NT2/D1 (cell line): ENCODE data around the gene CACNA1I.

Source experiments
- DNase-seq: peaks from one replicate; pipeline ENCODE4 v3.0.0-alpha.2; 2011; ENCODE audit warnings: low read depth, low spot score
- H3K27me3 ChIP-seq: 2 replicates; pipeline ENCODE4 v1.6.0; 2011; ENCODE audit warnings: mild to moderate bottlenecking; ENCODE audit not compliant: insufficient read length, insufficient read depth
- H3K36me3 ChIP-seq: 2 replicates; pipeline ENCODE4 v1.6.1; 2011; ENCODE audit warnings: mild to moderate bottlenecking, low read length, mixed read lengths; ENCODE audit not compliant: insufficient read depth, insufficient read length
- H3K4me1 ChIP-seq: 2 replicates; pipeline ENCODE4 v1.5.1; 2011; ENCODE audit not compliant: insufficient read depth, insufficient read length
- H3K4me3 ChIP-seq: 2 replicates; pipeline ENCODE4 v1.5.1; 2011; ENCODE audit warnings: low read depth; ENCODE audit not compliant: insufficient read length
- H3K9ac ChIP-seq: 2 replicates; pipeline ENCODE4 v1.6.0; 2011; ENCODE audit warnings: low read depth; ENCODE audit not compliant: insufficient read length
- H3K9me3 ChIP-seq: 2 replicates; pipeline ENCODE4 v1.5.1; 2011; ENCODE audit warnings: mild to moderate bottlenecking, low read length; ENCODE audit not compliant: insufficient read depth
- SUZ12 ChIP-seq: IDR thresholded peaks from 2 replicates; pipeline ENCODE4 v1.6.1; 2011; ENCODE audit not compliant: insufficient read length, insufficient read depth; ENCODE audit errors: extremely low read depth
- YY1 ChIP-seq: IDR thresholded peaks from 2 replicates; pipeline ENCODE4 v1.6.1; 2011; ENCODE audit not compliant: insufficient read length, insufficient read depth
- ZNF274 ChIP-seq: IDR thresholded peaks from 2 replicates; pipeline ENCODE4 v1.6.1; 2011; ENCODE audit warnings: mild to moderate bottlenecking, low read depth, low read length

CACNA1I gene

GRCh38 chr22:39717099-39717498, 146.5 kb downstream of the CACNA1I start:
- H3K4me3 ChIP-seq, result no peak overlapping the region
- no peak for DNase-seq
- no peak for TF ChIP-seq ZNF274
- no peak for TF ChIP-seq YY1
- TF ChIP-seq SUZ12, result no peak
- peaks cover 10% of the 10 kb centered on the region for H3K4me1 ChIP-seq
- H3K9ac ChIP-seq, result no peak overlapping the region
- H3K36me3 ChIP-seq, result no peaks in the 10 kb centered on the region
- H3K27me3 ChIP-seq, result no peaks in the 10 kb centered on the region
- no peaks in the 10 kb centered on the region for H3K9me3 ChIP-seq

GRCh38 chr22:39718206-39718605, 147.7 kb downstream of the CACNA1I start:
- TF ChIP-seq ZNF274, result no peak
- no peak for TF ChIP-seq SUZ12
- no peak for TF ChIP-seq YY1
- peaks cover 5% of the 10 kb centered on the region for H3K4me1 ChIP-seq
- H3K9me3 ChIP-seq, result no peaks in the 10 kb centered on the region
- H3K4me3 ChIP-seq, result no peak overlapping the region
- no peaks in the 10 kb centered on the region for H3K36me3 ChIP-seq
- no peaks in the 10 kb centered on the region for H3K27me3 ChIP-seq
- DNase-seq, result no peak
- H3K9ac ChIP-seq, result no peak overlapping the region

GRCh38 chr22:39718921-39719475, 148.4 kb downstream of the CACNA1I start:
- Histone ChIP-seq H3K9ac (no peak overlapping the region), H3K36me3 (no peaks in the 10 kb centered on the region), H3K4me1 (peaks cover 5% of the 10 kb centered on the region), H3K27me3 (no peaks in the 10 kb centered on the region), H3K4me3 (no peak overlapping the region), H3K9me3 (no peaks in the 10 kb centered on the region)
- TF ChIP-seq ZNF274 (no peak), SUZ12 (no peak)
- DNase-seq, result no peak

GRCh38 chr22:39719559-39720450, 149.3 kb downstream of the CACNA1I start:
- Histone ChIP-seq H3K36me3 (no peaks in the 10 kb centered on the region), H3K27me3 (no peaks in the 10 kb centered on the region), H3K9me3 (no peaks in the 10 kb centered on the region), H3K4me1 (peaks cover 5% of the 10 kb centered on the region), H3K9ac (no peak overlapping the region), H3K4me3 (no peak overlapping the region)
- DNase-seq, result no peak
- TF ChIP-seq YY1, result no peak
- no peak for TF ChIP-seq ZNF274
- TF ChIP-seq SUZ12, result no peak

- H3K4me1 ChIP-seq, result peaks cover 5% of the 10 kb centered on the region
- no peak overlapping the region for H3K4me3 ChIP-seq
- TF ChIP-seq YY1 (no peak), SUZ12 (no peak), ZNF274 (no peak)
- peaks cover 6% of the 10 kb centered on the region for H3K27me3 ChIP-seq
- H3K36me3 ChIP-seq, result no peaks in the 10 kb centered on the region
- no peak for DNase-seq
- no peaks in the 10 kb centered on the region for H3K9me3 ChIP-seq
- no peak overlapping the region for H3K9ac ChIP-seq
Observed at GRCh38 chr22:39721206-39722031, 150.9 kb downstream of the CACNA1I start.

- Histone ChIP-seq H3K9me3 (no peaks in the 10 kb centered on the region), H3K9ac (no peak overlapping the region), H3K4me3 (no peak overlapping the region), H3K4me1 (peaks cover 5% of the 10 kb centered on the region), H3K27me3 (peaks cover 11% of the 10 kb centered on the region), H3K36me3 (no peaks in the 10 kb centered on the region)
- DNase-seq, result no peak
- TF ChIP-seq YY1 (no peak), SUZ12 (no peak), ZNF274 (no peak)
Observed at GRCh38 chr22:39722032-39722325, 151.4 kb downstream of the CACNA1I start.

- H3K27me3 ChIP-seq, result peaks cover 16% of the 10 kb centered on the region
- DNase-seq, result no peak
- H3K9me3 ChIP-seq, result no peaks in the 10 kb centered on the region
Observed at GRCh38 chr22:39722501-39722900, 151.9 kb downstream of the CACNA1I start.

More at GRCh38 chr22:39722501-39722900, 151.9 kb downstream of the CACNA1I start:
- no peaks in the 10 kb centered on the region for H3K36me3 ChIP-seq
- H3K4me1 ChIP-seq, result peaks cover 5% of the 10 kb centered on the region
- no peak overlapping the region for H3K9ac ChIP-seq
- H3K4me3 ChIP-seq, result no peak overlapping the region
- TF ChIP-seq ZNF274 (no peak), YY1 (no peak), SUZ12 (no peak)
